Kidney capillary endothelial cell (primary cell): ENCODE data around the gene MEX3D.
"Not testable (repeated sequence)": the region's sequence is repeated elsewhere in the genome, so short reads cannot be mapped to it uniquely, and the experiment has no call there.

Source experiments
- DNase-seq: peaks from one replicate; pipeline ENCODE4 v3.0.0-alpha.2; 2018; ENCODE audit warnings: low spot score

Gene MEX3D

GRCh38 chr19:1535699-1536098 is 32.4 kb downstream of the MEX3D start:
- not testable (repeated sequence) for DNase-seq

GRCh38 chr19:1534972-1535371 is 33.2 kb downstream of the MEX3D start:
- no peak for DNase-seq

GRCh38 chr19:1533510-1534150 is 34.5 kb downstream of the MEX3D start:
- DNase-seq, result no peak

- no peak for DNase-seq
These were observed 36.1 kb downstream of the MEX3D start for GRCh38 chr19:1532003-1532402.

- DNase-seq, result no peak
These were observed 36.5 kb downstream of the MEX3D start for GRCh38 chr19:1531587-1531986.

GRCh38 chr19:1530856-1531255 is 37.3 kb downstream of the MEX3D start:
- DNase-seq, result not testable (repeated sequence)

- DNase-seq, result no peak
These were observed 38.7 kb downstream of the MEX3D start for GRCh38 chr19:1529430-1529816.

- no peak for DNase-seq
These were observed 39.3 kb downstream of the MEX3D start for GRCh38 chr19:1528596-1529429.

GRCh38 chr19:1527650-1528309 is 40.3 kb downstream of the MEX3D start:
- DNase-seq, result no peak

GRCh38 chr19:1526979-1527649 is 41.0 kb downstream of the MEX3D start:
- DNase-seq, result no peak

- DNase-seq, result no peak
These were observed 41.9 kb downstream of the MEX3D start for GRCh38 chr19:1526066-1526778.

GRCh38 chr19:1525343-1525742 is 42.8 kb downstream of the MEX3D start:
- no peak for DNase-seq

GRCh38 chr19:1524972-1525325 is 43.2 kb downstream of the MEX3D start:
- no peak for DNase-seq

- DNase-seq, result no peak
These were observed 43.7 kb downstream of the MEX3D start for GRCh38 chr19:1524287-1524971.

- DNase-seq, result no peak
These were observed 44.5 kb downstream of the MEX3D start, which contains the start of gene PLK5 for GRCh38 chr19:1523412-1524286. Gene PLK5, plus strand, starts transcription at chr19:1524077. Its CDS starts 2,920 bp downstream, at chr19:1526997.

GRCh38 chr19:1522838-1523237 is 45.3 kb downstream of the MEX3D start:
- no peak for DNase-seq

GRCh38 chr19:1522061-1522460 is 46.1 kb downstream of the MEX3D start:
- DNase-seq, result no peak

- no peak for DNase-seq
These were observed 46.5 kb downstream of the MEX3D start for GRCh38 chr19:1521636-1522035.

- DNase-seq, result no peak
These were observed 47.8 kb downstream of the MEX3D start for GRCh38 chr19:1520203-1520780.

GRCh38 chr19:1519802-1520201 is 48.3 kb downstream of the MEX3D start:
- not testable (repeated sequence) for DNase-seq
